ENCODE data around the gene ABCC2. TPM values are rescaled to one million over a fixed set of nuclear protein-coding genes. Genes with fewer than 3 reads are reported as not detected.

ABCC2 gene
- total RNA-seq, 1 experiment from 2014 or later: 6.5 TPM

GRCh38 chr10:99740260-99740659 lies 42.2 kb upstream of the ABCC2 start:
- Histone ChIP-seq H3K27ac (ENCODE audit: low read length) (no peak overlapping the region), H3K27me3 (ENCODE audit: control insufficient read depth, insufficient read depth, low read length) (no peaks in the 10 kb centered on the region), H3K9me3 (ENCODE audit: control insufficient read depth, insufficient read depth, low read depth, low read length) (peaks cover 18% of the 10 kb centered on the region), H3K36me3 (ENCODE audit: control insufficient read depth, insufficient read depth, low read length) (peaks cover 66% of the 10 kb centered on the region), H3K4me3 (ENCODE audit: low read depth in 2 of 2, low read length in 2 of 2) (no peak overlapping the region), H3K4me1 (ENCODE audit: control insufficient read depth, insufficient read depth, low read length) (peaks cover 14% of the 10 kb centered on the region)
- ATAC-seq (no peak), DNase-seq (ENCODE audit: low read depth, low spot score) (no peak)
- ChIA-PET CTCF (no interaction called here), POLR2A (interaction anchor here (0.6 kb wide), 1 partner anchor 269 kb away, joined by 3 read pairs; no protein-coding TSS in a partner anchor)
- intact Hi-C loops (cut with micrococcal nuclease; ENCODE audit: unreplicated experiment) (no loop called here), in situ Hi-C loops (cut with HindIII; ENCODE audit: low pct_unique_long_range_greater_than_20kb, low sequenced_read_pairs) (no loop called here)
- TF ChIP-seq SIN3A (IDR thresholded peaks at IDR 0.05; ENCODE audit: borderline replicate concordance, insufficient read depth, low read depth, low read length): no peak
- TF ChIP-seq CTCF (IDR thresholded peaks at IDR 0.05): no peak
- no peak for TF ChIP-seq REST (IDR thresholded peaks at IDR 0.05; ENCODE audit: insufficient read depth in 1 of 2, low read depth in 2 of 2, low read length in 1 of 2)
- TF ChIP-seq POLR2AphosphoS5 (IDR thresholded peaks at IDR 0.05; ENCODE audit: low read depth, low read length): no peak
- TF ChIP-seq TCF7L2 (IDR thresholded peaks at IDR 0.05; ENCODE audit: low read depth, low read length): no peak
- BruUV-seq (replicated peaks): no TSS peak

- POLR2A ChIA-PET: interaction anchor here (0.6 kb wide), 1 partner anchor 13 kb away, joined by 3 read pairs; no protein-coding TSS in a partner anchor
- peaks cover 9% of the 10 kb centered on the region for H3K4me1 ChIP-seq (ENCODE audit: control insufficient read depth, insufficient read depth, low read length)
- H3K27me3 ChIP-seq (ENCODE audit: control insufficient read depth, insufficient read depth, low read length): no peaks in the 10 kb centered on the region
- intact Hi-C loops (cut with micrococcal nuclease; ENCODE audit: unreplicated experiment) (no loop called here), in situ Hi-C loops (cut with HindIII; ENCODE audit: low pct_unique_long_range_greater_than_20kb, low sequenced_read_pairs) (no loop called here)
- H3K27ac ChIP-seq (ENCODE audit: low read length): no peak overlapping the region
- CTCF ChIA-PET: no interaction called here
- ATAC-seq (no peak), DNase-seq (ENCODE audit: low read depth, low spot score) (no peak)
- H3K4me3 ChIP-seq (ENCODE audit: low read depth in 2 of 2, low read length in 2 of 2): no peak overlapping the region
- no peak for TF ChIP-seq TCF7L2 (IDR thresholded peaks at IDR 0.05; ENCODE audit: low read depth, low read length)
- no peak for TF ChIP-seq REST (IDR thresholded peaks at IDR 0.05; ENCODE audit: insufficient read depth in 1 of 2, low read depth in 2 of 2, low read length in 1 of 2)
- TF ChIP-seq SIN3A (IDR thresholded peaks at IDR 0.05; ENCODE audit: borderline replicate concordance, insufficient read depth, low read depth, low read length): no peak
- TF ChIP-seq POLR2AphosphoS5 (IDR thresholded peaks at IDR 0.05; ENCODE audit: low read depth, low read length): no peak
- no peak for TF ChIP-seq CTCF (IDR thresholded peaks at IDR 0.05)
- BruUV-seq (replicated peaks): no TSS peak
- peaks cover 18% of the 10 kb centered on the region for H3K9me3 ChIP-seq (ENCODE audit: control insufficient read depth, insufficient read depth, low read depth, low read length)
- H3K36me3 ChIP-seq (ENCODE audit: control insufficient read depth, insufficient read depth, low read length): peaks cover 63% of the 10 kb centered on the region
Measured at GRCh38 chr10:99740933-99741559, 41.4 kb upstream of the ABCC2 start.
